HK-2 (cell line): Measurements from ENCODE around the gene PITX3.
"Not testable (repeated sequence)": the region's sequence is repeated elsewhere in the genome, so short reads cannot be mapped to it uniquely, and the experiment has no call there.

ENCODE experiments used
- DNase-seq: peaks from one replicate; pipeline ENCODE4 v3.0.0-alpha.2; 2018; ENCODE audit not compliant: unreplicated experiment

The PITX3 gene

GRCh38 chr10:102226542-102226870, 14.8 kb downstream of the PITX3 start:
- no peak for DNase-seq

GRCh38 chr10:102225646-102226541, 15.4 kb downstream of the PITX3 start, which contains the start of gene ELOVL3:
Gene ELOVL3, plus strand, starts transcription at chr10:102226299. Its CDS starts 250 bp downstream, at chr10:102226549.
- peak; percentile 98 for DNase-seq

- DNase-seq: no peak
Measured at GRCh38 chr10:102222797-102223196, 18.5 kb downstream of the PITX3 start.

GRCh38 chr10:102220612-102221011, 20.7 kb downstream of the PITX3 start:
- DNase-seq: no peak

GRCh38 chr10:102219370-102219769, 21.9 kb downstream of the PITX3 start:
- no peak for DNase-seq

GRCh38 chr10:102213599-102213998, 27.7 kb downstream of the PITX3 start:
- not testable (repeated sequence) for DNase-seq

- DNase-seq: no peak
Measured at GRCh38 chr10:102211615-102212299, 29.6 kb downstream of the PITX3 start.

- no peak for DNase-seq
Measured at GRCh38 chr10:102208311-102209035, 32.8 kb downstream of the PITX3 start.

- DNase-seq: no peak
Measured at GRCh38 chr10:102202386-102202785, 38.9 kb downstream of the PITX3 start.

- no peak for DNase-seq
Measured at GRCh38 chr10:102200751-102201640, 40.3 kb downstream of the PITX3 start.

GRCh38 chr10:102198027-102198426, 43.3 kb downstream of the PITX3 start:
- no peak for DNase-seq

- no peak for DNase-seq
Measured at GRCh38 chr10:102196893-102197292, 44.4 kb downstream of the PITX3 start.

GRCh38 chr10:102195296-102195870, 45.9 kb downstream of the PITX3 start:
- no peak for DNase-seq

- DNase-seq: no peak
Measured at GRCh38 chr10:102191956-102192355, 49.4 kb downstream of the PITX3 start.

GRCh38 chr10:102188941-102189898, 52.1 kb downstream of the PITX3 start:
- not testable (repeated sequence) for DNase-seq

GRCh38 chr10:102188298-102188940, 52.9 kb downstream of the PITX3 start:
- no peak for DNase-seq

- DNase-seq: no peak
Measured at GRCh38 chr10:102185811-102186527, 55.3 kb downstream of the PITX3 start.

- no peak for DNase-seq
Measured at GRCh38 chr10:102185272-102185671, 56.0 kb downstream of the PITX3 start.

- no peak for DNase-seq
Measured at GRCh38 chr10:102184606-102185005, 56.7 kb downstream of the PITX3 start.
